Midbrain (tissue), 1 donor: ENCODE measurements around the gene MDM1.

Source experiments
- DNase-seq: peaks from one replicate; lab custom pipeline; 2025; lab: John Stamatoyannopoulos, UW

MDM1 gene

GRCh38 chr12:68356986-68357385, 24.8 kb upstream of the MDM1 start:
- DNase-seq: no peak

- DNase-seq: no peak
Observed at GRCh38 chr12:68356060-68356695, 24.0 kb upstream of the MDM1 start.

GRCh38 chr12:68354977-68355541, 22.9 kb upstream of the MDM1 start:
- DNase-seq: no peak

GRCh38 chr12:68352067-68352466, 19.9 kb upstream of the MDM1 start:
- no peak for DNase-seq

GRCh38 chr12:68350753-68351152, 18.6 kb upstream of the MDM1 start:
- DNase-seq: no peak

GRCh38 chr12:68349921-68350606, 17.9 kb upstream of the MDM1 start:
- DNase-seq: no peak

GRCh38 chr12:68349220-68349621, 17.1 kb upstream of the MDM1 start:
- no peak for DNase-seq

GRCh38 chr12:68348419-68348818, 16.3 kb upstream of the MDM1 start:
- no peak for DNase-seq

GRCh38 chr12:68345763-68346162, 13.6 kb upstream of the MDM1 start:
- DNase-seq: no peak

- no peak for DNase-seq
Observed at GRCh38 chr12:68344126-68344525, 12.0 kb upstream of the MDM1 start.

GRCh38 chr12:68342966-68343365, 10.8 kb upstream of the MDM1 start:
- no peak for DNase-seq

GRCh38 chr12:68341822-68342221, 9.7 kb upstream of the MDM1 start:
- DNase-seq: no peak

- no peak for DNase-seq
Observed at GRCh38 chr12:68340404-68341270, 8.5 kb upstream of the MDM1 start.

- DNase-seq: no peak
Observed at GRCh38 chr12:68336889-68337303, 4.7 kb upstream of the MDM1 start.

GRCh38 chr12:68335462-68335861, 3.3 kb upstream of the MDM1 start:
- DNase-seq: no peak

- DNase-seq: no peak
Observed at GRCh38 chr12:68334132-68334531, 2.0 kb upstream of the MDM1 start.

GRCh38 chr12:68332728-68333630, 817 bp upstream of the MDM1 start:
- no peak for DNase-seq

- no peak for DNase-seq
Observed at GRCh38 chr12:68331500-68331868, 678 bp downstream of the MDM1 start.

- DNase-seq: no peak
Observed at GRCh38 chr12:68327896-68328295, 4.3 kb downstream of the MDM1 start.

GRCh38 chr12:68326716-68327115, 5.4 kb downstream of the MDM1 start:
- no peak for DNase-seq

- DNase-seq: no peak
Observed at GRCh38 chr12:68325966-68326365, 6.2 kb downstream of the MDM1 start.

- no peak for DNase-seq
Observed at GRCh38 chr12:68324531-68324930, 7.6 kb downstream of the MDM1 start.
